NCI-H774 (cell line): ENCODE measurements around the gene EMC9.
A peak's percentile ranks its signal among the peaks of the same experiment; 100 is the strongest.

Experiments
- DNase-seq: peaks from one replicate; lab custom pipeline; 2025; lab: John Stamatoyannopoulos, UW

Gene EMC9

DNA sequence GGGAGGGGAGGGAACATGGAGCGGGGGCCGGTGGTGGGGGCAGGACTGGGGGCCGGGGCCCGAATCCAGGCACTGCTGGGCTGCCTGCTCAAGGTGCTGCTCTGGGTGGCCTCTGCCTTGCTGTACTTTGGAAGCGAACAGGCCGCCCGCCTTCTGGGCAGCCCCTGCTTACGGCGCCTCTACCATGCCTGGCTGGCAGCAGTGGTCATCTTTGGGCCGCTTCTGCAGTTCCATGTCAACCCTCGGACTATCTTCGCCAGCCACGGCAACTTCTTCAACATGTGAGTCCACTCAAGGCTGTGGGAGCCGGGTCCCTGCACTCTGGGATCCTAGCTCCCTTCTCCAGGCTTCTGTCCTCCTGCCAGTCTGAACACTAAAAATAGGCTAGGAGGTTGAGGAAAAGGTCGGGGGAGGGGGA lies 9.8 kb downstream of the EMC9 start:
- DNase-seq, result no peak

DNA sequence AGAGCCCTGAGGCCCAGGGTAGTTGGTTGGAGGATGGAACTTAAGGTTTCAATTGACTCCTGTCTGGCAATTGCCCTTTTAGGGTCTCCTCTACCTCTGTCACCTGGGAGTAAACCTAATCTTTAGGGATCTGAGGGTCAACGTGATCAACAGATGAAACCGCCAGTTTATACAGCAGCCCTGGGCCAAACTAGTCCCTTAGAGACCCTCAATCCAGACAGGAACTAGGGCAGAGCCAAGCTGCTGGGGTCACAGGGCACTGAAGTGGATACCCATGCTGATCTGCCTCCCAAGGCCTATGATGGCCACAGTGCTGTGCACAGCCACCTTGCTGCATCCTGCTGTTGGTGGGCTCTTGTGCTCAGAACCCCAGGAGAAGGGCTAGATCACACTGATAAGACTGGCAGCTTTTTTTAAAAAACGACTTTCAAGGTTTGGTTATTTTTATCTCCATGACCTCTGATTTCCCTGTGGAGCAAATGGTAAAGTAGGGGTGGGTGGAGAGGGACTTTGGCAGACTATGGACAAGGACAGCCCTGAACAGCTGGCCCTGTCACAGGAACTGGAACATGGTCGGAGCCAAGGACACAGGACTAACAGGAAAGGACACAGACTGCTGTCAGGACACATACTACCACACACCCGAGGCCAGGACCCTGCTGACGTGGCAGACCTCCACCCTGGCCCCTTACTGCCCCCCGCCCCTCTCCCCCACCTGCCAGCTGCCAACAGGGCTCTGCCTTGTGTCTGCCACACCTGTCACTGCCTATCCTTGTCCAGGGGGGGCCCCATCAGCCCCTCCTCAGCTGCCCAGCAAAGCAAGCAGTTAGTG lies 10.5 kb downstream of the EMC9 start:
- DNase-seq, result no peak

DNA sequence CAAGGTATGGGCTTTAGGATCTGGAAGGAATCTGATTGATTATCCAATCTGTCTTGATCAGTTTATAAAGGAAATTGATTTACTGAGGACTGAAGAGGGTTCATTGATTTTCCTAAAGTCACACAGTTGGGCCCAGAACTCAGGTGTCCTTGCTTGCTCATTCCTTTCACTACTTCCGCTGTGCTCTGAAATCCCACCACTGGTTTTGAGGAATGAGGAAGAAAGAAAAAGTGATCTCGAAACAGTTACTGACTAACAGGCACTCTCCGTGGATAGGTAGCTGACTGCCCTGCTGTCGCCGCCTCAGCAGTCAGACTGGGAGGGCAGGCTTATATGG lies 11.0 kb downstream of the EMC9 start, which contains the start of gene FITM1:
Gene FITM1 (plus strand): TSS at position 280 of the 337 bp plus-strand sequence. CDS start 905 bp downstream, outside the sequence.
- DNase-seq, result no peak

DNA sequence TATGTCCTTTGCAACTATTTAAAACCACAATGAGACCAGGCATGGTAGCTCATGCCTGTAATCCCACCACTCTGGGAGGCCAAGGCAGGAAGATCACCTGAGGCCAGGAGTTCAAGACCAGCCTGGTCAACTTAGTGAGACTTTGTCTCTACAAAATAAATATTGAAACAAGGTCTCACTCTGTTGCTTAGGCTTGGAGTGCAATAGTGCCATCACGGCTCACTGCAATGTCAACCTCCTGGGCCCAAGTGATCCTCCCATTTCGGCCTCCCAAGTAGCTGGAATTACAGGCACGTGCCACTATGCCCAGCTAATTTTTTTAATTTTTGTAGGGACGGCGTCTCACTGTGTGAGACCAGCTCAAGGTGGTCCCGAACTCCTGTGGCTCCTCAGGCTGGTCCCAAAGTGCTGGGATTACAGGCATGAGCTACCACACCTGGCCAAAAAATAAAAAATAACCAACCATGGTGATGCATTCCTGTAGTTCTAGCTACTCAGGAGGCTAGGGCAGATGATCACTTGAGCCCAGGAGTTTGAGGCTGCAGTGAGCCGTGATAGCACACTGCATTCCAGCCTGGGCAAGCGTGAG lies 11.9 kb downstream of the EMC9 start:
- no peak for DNase-seq

DNA sequence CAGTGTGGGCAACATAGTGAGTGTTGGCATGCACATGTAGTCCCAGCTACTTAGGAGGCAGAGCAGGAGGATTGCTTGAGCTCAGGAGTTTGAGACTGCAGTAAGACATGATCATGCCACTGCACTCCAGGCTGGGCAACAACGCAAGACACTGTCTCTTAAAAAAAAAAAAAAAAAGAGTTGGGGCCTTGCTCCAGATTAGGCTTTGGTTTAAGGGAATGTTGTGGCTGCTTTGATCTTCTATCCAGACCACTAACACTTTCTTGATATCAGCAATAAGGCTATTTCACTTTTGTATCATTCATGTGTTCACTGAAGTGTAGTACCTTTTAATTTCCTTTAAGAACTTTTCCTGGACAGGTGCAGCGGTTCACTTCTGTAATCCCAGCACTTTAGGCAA lies 13.7 kb downstream of the EMC9 start:
- no peak for DNase-seq

DNA sequence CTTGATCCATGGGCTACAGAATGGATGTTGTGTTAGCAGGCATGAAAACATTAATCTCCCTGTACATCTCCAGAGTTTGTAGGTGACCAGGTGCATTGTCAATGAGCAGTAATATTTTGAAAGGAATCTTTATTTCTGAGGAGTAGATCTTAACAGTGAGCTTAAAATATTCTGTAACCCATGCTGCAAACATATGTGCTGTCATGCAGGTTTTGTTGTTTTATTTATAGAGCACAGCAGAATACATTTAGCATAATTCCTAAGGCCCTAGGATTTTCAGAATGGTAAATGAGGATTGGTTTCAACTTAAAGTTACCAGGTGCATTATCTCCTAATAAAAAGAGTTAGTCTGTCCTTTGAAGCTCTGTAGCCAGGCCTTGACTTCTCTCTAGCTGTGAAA lies 14.5 kb downstream of the EMC9 start:
- no peak for DNase-seq

DNA sequence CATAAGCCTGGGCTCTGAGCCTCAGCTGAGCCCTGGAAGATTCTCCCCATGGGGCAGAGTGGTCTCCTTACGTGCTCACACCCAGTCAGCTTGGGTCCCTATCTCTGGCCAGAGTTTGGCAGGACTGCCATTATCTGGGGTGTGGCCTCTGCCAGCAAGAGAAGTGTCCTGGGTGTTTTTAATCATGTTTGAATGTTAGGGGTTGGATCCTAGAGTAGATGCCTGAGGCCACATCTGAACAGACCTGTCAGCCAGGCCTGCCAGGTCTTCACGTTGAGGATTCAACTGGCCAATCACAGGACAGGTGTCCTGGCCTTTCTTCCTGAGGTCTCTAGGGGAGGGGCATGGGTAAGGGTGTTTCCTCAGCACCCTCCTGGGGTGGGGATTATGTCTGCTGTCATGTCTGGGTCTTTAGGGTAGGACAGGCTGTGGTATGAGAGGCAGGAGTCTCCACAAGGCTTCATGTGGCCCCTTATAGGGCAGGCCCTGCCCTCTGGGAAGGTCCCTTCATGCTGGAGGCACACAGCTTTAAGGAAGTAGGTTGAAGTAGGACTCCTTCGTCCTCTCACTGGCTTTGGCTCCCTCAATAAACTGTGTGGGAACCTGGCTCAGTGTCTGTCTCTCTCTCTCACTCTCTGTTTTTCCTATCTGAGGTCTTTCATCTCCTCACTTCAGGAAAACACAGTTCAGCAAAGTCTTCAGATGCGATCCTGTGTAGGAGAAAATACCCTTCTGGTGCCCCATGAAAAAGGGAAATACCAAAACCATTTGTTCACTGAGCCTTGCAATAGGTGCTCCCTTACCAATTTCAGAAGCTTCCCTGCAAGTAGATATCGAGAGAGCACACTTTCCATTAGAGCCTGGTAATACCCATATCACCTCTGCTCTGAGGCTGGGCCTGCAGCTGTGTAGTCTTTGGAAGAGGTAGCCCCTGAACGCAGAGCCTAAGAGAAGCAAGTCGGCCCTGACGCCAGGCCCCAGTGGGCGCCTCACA lies 17.7 kb downstream of the EMC9 start:
- DNase-seq, result no peak

DNA sequence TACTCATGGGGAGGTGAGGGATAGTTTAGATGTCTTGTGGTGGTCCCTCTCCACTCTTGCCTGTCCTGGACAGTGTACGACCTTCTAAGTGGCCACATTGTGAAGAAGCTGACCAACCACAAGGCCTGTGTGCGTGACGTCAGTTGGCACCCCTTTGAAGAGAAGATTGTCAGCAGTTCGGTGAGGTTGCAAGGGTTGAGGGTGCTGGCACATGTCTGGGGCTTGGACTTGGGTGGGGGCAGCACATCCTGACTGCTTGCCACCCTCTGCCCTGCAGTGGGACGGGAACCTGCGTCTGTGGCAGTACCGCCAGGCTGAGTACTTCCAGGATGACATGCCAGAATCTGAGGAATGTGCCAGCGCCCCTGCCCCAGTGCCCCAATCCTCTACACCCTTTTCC lies 18.5 kb downstream of the EMC9 start:
- no peak for DNase-seq

DNA sequence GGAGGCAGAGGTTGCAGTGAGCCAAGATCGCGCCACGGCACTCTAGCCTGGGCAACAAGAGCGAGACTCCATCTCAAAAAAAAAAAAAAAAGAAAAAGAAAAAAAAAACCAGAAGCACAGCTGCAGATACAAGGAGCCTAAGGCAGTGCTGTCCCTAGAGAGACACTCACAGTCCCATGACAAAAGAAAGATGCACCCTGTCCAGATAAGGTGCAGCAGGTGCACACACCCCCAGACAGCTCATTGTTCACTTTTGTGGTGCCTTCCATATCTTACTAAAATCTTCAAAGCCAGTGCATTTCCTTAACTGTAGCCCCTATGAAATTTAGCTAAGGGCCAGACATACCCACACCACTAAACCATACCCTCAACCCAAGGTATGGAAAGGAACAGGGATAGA lies 19.0 kb downstream of the EMC9 start:
- DNase-seq, result no peak

DNA sequence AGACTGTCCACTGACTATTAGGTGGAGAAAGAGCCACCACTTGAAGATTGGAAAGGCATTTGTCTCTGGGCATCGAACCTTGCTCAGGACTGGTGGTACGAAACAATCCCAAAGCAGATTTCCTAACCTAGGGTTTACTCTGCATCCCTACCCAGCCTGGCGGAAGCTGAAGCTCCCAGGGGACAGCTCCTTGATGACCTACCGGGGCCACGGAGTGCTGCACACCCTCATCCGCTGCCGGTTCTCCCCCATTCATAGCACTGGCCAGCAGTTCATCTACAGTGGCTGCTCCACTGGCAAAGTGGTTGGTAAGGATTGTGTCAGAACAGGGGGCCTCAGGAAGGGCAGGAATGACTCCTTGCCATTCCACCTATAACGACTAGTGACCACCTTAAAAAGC lies 20.2 kb downstream of the EMC9 start:
- no peak for DNase-seq

DNA sequence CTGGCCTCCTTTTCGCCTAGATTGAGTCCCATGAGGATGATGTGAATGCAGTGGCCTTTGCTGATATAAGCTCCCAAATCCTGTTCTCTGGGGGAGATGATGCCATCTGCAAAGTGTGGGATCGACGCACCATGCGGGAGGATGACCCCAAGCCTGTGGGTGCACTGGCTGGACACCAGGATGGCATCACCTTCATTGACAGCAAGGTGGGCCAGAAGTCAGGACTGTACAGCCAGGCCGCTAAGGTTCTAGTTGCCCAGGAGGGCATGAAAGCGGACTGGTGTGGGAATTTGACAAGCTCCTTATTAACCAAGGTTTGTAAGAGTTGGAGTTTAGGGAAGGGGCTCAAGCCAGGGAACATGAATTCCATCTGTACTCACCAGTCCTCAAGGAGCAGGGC lies 21.7 kb downstream of the EMC9 start:
- no peak for DNase-seq

DNA sequence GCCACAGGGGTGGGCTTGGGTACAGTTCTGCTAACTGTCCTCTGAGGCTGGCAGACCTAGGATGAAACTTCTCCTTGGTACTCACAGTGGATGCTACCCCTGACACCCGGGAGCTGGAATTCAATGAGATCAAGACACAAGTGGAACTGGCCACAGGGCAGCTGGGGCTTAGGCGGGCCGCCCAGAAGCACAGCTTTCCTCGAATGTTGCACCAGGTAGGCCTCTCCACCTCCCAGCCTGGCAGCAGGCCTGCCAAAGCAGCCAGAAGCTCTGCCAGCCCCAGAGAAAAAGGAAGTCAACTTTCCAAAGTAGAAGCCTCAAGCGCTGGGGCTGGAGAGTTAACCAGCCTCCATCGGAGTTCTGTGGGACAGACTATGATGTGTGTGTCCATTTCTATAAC lies 24.2 kb downstream of the EMC9 start:
- no peak for DNase-seq

DNA sequence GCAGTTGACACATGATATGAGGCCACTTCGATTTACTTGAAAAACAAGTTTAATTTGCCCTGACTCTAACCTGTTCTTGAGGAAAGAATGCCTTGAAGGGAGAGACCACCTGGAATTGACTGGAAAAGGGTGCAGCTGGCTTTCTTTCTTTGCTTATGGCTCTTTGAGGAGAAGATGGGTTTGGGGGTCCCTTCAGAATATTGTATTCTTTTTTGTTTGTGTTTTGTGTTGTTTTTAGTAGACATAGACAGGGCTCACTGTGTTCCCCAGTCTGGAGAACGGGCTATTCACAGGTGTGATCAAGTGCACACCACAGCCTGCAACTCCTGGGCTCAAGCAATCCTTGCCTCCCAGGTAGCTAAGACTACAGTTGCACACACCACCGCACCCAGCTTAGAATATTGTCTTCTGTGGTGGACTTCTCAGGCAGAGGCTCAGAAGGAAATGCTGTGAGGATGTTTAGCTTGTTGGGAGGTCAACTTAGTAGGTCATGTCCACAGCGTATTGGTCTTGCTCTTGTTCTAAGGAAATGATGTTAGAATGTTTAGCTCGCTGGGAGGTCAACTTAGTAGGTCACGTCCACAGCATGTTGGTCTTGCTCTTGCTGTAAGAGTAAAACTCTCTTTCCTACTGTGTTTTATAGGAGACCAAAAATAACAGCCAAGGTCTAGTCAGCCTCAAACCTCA lies 25.1 kb downstream of the EMC9 start:
- no peak for DNase-seq

DNA sequence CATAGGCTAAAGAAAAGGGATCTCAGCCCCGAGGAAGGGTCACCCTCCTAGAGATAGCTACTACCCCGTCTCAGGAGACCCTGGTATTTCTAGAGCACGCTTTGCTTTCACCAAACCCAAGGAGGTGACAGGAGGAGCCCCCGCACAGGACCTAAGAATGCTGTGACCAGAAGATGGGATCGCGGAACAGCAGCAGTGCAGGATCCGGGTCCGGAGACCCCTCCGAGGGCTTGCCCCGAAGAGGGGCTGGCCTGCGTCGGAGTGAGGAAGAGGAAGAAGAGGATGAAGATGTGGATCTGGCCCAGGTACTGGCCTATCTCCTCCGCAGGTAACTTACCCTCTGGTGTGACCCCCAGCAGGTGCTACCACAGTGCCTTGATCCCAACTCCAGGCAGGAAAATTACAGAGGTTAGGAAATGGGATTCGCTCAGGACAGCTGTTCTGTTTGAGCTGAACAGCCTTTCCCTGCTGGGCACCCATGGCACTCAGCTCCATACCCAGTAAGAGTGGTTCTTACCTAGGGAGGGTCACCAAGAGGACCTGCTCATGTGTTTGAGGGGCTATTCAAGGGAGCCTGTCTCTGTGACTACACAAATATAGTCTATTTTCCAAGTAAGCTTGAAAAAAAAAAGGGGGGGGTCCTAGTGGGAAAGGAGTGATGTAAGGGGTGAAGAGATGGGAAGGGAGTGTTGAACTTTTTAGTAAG lies 25.8 kb downstream of the EMC9 start:
- DNase-seq, result no peak

DNA sequence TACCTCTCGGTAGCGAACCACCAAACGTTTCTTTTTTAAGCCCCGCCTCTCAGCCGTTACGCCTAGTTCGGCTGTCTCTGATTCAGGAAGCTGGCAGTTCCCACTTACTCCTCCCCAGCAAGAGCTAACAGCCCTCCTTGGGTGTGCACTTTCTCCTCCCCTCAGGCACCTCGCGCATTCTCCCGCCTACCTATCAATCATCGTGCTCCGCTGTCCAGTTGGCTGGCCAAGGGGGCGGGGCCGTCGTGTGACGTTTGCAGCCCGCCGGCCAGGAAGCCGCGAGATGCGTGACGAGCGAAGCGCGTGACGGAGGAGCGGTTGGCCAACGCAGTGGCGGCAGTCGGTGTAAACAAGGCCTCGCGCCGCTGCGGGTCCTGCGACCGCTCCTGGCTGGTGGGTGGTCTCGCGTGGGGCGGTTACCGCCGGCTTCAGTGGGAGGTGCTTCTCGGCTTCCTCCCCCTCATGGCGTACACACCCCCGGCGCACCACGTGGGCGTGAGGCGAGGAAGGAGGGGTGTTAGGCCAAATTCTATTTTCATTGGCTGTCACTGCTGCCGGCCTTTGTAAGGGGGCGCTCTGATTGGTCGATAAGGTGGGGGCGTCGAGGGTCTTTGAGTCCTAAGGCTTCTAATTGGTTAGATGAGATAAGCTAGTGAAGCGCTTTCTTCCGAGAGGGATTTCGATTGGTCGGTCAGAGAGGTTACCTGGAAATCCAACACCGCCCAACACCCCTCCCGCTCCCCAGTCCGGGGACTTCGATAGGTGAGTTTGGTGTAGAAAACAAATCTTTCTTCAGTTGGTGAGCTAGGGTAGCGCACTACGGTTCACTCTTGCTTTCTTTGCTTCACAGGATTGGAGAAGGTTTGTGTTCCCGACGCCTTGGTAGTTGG lies 26.6 kb downstream of the EMC9 start, which contains the start of the genes DCAF11 and NRL:
Gene DCAF11 (plus strand): TSS at position 246 of the 890 bp plus-strand sequence. CDS start 818 bp downstream, outside the sequence.
Gene NRL (minus strand): TSS at position 418 of the 890 bp plus-strand sequence. CDS start 32,101 bp downstream, outside the sequence.
- DNase-seq, result peak; percentile 99

DNA sequence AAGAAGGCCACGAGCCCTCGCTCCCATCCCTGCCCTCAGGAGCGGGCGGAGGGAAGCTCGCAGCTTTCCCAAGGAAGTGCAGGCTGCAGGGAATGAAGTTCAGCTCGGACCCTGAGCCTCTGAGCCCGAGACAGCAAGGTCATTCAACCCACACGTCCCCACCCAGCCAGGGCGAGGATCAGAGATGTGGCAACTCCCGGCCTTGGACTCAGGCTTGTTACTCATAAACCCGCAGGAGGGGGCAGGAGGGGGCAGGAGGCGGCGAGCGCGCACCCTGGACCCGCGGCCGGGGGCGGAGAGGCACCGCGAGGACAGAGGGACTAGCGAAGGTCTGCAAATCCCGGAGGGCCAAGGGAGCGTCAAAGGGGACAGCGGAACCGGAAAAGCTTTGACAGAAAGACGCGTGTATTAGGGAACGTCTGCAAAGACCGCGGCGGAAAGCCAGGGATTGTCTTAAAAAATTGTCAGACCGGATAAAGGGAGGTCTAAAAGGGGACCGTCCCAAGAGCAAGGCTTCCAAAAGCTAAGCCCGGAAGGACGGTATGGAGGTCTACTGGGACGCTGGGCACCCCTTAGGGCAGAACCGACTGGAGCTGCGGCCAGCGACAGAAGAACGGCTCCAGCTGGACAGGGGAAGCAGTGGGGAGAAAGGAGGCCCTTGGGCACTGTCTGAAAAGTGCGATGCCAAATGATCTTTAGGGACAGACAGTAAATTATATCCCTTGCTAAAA lies 27.4 kb downstream of the EMC9 start:
- peak; percentile 79 for DNase-seq

DNA sequence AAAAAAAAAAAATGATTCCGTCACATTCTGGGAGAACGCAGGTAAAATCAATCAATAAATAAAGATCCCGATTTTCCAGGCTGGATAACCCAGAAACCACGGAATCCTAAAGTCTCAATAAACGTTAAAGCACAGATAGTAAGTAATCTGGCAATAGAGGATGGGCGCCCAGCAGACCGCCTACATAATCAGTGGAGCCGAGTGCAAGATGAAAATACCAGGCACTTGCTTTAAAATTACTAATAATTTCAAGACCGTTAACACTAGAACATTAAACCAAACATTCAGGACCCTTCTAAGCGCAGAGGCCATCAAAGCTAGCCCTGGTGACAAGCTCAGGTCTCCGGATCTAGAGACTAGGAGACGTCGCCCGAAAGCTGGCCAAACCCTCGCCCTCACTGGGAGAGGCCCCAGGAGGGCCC lies 28.0 kb downstream of the EMC9 start:
- DNase-seq, result no peak

DNA sequence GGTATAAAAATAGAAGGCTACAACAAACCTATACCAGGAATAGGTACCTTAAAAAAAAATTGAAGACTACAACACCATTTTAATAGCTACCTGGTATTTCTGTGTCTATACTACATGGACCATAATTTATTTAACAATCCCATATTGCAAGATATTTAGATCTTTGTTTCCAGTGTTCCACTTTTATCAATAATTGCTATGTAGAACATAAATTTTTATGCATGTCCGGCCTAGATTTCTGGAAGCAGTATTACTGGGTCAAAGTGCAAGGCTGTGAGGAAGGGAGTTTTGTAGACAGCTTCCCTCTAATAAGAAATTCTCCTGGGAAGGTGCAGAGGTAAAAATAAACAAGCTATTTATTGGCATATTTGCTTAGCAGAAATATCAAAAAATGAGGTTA lies 30.9 kb downstream of the EMC9 start:
- DNase-seq, result no peak

DNA sequence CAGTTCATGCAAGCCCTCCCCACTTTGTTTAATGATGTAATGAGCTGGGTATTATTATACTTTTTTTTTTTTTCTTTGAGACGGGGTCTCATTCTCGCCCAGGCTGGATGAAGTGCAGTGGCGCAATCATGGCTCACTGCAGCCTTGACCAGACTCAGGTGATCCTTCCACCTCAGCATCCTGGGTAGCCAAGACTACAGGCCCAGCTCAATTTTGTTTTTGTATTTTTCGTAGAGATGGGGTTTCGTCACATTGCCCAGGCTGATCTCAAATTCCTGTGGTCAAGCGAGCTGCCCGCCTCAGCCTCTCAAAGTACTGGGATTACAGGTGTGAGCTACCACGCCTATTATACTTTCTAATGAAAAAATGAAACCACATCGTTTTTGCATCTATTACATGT lies 31.3 kb downstream of the EMC9 start:
- no peak for DNase-seq
